Measurements from ENCODE around the gene IBA57.

IBA57 gene

GRCh38 chr1:228165372-228166169 is at the start of gene IBA57:
IBA57 (plus strand) TSS chr1:228165804; CDS start chr1:228165817, 13 bp downstream.
- TF ChIP-seq, protein P1, sequence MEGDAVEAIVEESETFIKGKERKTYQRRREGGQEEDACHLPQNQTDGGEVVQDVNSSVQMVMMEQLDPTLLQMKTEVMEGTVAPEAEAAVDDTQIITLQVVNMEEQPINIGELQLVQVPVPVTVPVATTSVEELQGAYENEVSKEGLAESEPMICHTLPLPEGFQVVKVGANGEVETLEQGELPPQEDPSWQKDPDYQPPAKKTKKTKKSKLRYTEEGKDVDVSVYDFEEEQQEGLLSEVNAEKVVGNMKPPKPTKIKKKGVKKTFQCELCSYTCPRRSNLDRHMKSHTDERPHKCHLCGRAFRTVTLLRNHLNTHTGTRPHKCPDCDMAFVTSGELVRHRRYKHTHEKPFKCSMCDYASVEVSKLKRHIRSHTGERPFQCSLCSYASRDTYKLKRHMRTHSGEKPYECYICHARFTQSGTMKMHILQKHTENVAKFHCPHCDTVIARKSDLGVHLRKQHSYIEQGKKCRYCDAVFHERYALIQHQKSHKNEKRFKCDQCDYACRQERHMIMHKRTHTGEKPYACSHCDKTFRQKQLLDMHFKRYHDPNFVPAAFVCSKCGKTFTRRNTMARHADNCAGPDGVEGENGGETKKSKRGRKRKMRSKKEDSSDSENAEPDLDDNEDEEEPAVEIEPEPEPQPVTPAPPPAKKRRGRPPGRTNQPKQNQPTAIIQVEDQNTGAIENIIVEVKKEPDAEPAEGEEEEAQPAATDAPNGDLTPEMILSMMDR (IDR thresholded peaks at IDR 0.05) = peak; percentile 85
- H3K4me3 ChIP-seq = peak within 1 kb of the TSS; percentile 81
- peak within 1 kb of the TSS; percentile 97 to 100 for H3K27ac ChIP-seq
- peak; percentile 100 for DNase-seq (ENCODE audit: low spot score)

- H3K4me3 ChIP-seq = no peak overlapping the region
- no peak for DNase-seq (ENCODE audit: low spot score)
- TF ChIP-seq, protein P1 (IDR thresholded peaks at IDR 0.05) = no peak
- H3K27ac ChIP-seq = no peak overlapping the region
Observed at GRCh38 chr1:228117335-228117734, 48.3 kb upstream of the IBA57 start.

DNA sequence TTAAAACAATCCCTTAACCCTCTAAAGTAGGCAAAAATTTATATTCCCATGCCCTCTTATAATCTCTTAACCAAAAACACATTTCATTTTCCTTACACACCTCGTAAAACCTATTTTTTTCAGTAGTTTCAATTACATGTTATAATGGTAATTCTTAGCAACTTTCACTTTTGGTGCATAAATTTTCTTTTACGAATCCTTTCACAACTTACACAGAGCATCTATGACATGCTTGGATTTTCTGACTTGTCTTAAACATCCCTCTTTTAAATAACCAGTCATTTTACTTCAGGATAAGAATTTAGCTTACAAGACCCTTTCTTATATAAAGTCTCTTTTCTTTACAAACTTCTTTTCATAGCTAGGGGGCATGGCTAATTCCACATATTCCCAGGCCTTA is 47.6 kb upstream of the IBA57 start:
- DNase-seq (ENCODE audit: low spot score) = no peak
- TF ChIP-seq, protein P1 (IDR thresholded peaks at IDR 0.05) = no peak
- H3K27ac ChIP-seq = no peak overlapping the region
- H3K4me3 ChIP-seq = no peak overlapping the region

DNA sequence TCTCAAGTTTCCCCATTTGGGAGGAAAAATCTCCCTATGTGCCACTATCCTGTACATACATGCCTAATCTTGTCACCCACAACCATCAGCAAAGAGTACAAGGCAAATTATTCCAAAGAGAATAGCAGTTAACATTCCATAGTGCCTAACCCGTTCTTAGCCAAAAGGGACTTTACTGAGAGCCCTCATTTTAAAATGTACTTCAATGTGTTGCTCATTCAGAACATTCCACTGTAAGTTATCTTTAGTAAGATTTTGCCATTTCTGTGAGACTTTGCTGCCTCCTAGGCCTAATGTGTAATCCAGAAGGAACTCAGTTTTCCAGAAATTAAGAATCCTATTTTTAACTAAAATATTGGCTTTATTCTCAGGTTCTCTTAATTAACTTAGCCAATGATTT is 45.3 kb upstream of the IBA57 start:
- peak overlapping the region in 1 of 2 donors; percentile 34 for H3K27ac ChIP-seq
- no peak overlapping the region for H3K4me3 ChIP-seq
- no peak for DNase-seq (ENCODE audit: low spot score)
- TF ChIP-seq, protein P1 (IDR thresholded peaks at IDR 0.05) = no peak

DNA sequence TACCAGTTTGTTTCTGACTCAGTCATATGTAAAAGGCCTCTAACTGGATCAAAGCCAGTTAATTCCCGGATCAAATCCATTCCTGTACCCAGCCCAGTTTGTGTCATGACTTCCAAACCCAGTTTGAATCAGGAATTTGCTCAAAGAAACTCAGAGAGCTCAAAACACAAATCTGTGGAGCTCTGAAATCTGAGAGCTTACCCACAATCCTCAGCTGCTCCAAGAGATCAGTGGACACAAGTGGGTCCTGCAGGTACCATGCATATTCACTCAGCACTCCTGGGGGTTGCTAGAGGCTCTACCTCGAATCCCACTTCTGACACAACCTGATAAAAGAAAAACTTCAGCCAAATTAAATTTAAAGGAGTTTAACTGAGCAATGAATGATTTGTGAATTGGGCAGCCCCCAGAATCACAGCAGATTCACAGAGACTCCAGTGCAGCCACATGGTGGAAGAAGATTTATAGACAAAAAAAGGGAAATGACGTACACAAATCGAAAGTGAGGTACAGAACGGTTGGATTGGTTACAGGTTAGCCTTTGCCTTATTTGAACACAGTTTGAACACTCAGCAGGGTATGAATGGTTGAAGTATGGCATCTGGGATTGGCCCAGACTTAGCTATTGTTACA is 44.6 kb upstream of the IBA57 start:
- Histone ChIP-seq H3K4me3 (no peak overlapping the region), H3K27ac (peak overlapping the region in 1 of 2 donors; percentile 0)
- TF ChIP-seq, protein P1 (IDR thresholded peaks at IDR 0.05) = no peak
- no peak for DNase-seq (ENCODE audit: low spot score)

DNA sequence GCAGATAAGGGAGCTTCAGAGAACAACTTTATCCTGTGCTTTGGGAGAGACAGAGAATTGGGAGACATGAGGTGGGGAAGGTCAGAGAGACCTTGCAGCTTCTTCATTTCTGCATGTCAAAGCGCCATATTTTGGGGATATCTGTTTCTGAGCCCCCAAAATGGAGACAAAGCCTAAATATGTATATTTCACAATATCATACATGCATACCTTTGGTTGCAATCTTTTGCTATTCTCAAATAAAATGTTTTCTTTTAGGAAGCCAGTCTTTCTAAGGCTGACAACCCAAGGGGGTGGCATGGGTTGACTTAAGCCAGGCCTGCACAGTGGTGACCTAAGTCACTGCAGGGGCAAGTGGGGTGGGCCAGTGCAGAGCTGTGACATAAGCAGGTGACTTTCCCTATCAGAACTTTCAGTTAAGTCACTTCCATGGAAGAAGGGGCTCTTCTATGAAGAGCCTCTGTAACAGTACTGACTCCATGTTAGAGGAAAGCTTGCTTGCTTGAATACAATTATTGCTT is 42.6 kb upstream of the IBA57 start:
- Histone ChIP-seq H3K27ac (no peak overlapping the region), H3K4me3 (no peak overlapping the region)
- TF ChIP-seq, protein P1 (IDR thresholded peaks at IDR 0.05) = no peak
- no peak for DNase-seq (ENCODE audit: low spot score)

Measured in coronary artery (tissue), 2 donors.